HepG2 (cell line): ENCODE data around the gene UBE2M. TPM values are rescaled to one million over a fixed set of nuclear protein-coding genes. Genes with fewer than 3 reads are reported as not detected.

ENCODE experiments used
- HNRNPLL ChIP-seq: fragments of 200-400 bp; formaldehyde crosslinking; IDR thresholded peaks from 2 replicates; pipeline ENCODE4 v1.6.1; 2017; ENCODE audit warnings: mild to moderate bottlenecking, low read depth, low read length; ENCODE audit not compliant: poor library complexity, severe bottlenecking
- MBD4 ChIP-seq: IDR thresholded peaks from 2 replicates; pipeline ENCODE4 v1.6.1; 2012; ENCODE audit warnings: low read length, inconsistent platforms, borderline replicate concordance
- NCOR1 ChIP-seq: fragments of 200-600 bp; sonication (generic); IDR thresholded peaks from 2 replicates; pipeline ENCODE4 v1.7.0; 2017; ENCODE audit warnings: antibody characterized with exemption, low read length, borderline replicate concordance
- NFATC3 ChIP-seq: sonication (generic); formaldehyde crosslinking; IDR thresholded peaks from 2 replicates; pipeline ENCODE4 v1.5.1; 2020; ENCODE audit warnings: mild to moderate bottlenecking, missing genetic modification reagents
- PCBP2 ChIP-seq: fragments of 200-400 bp; formaldehyde crosslinking; optimal IDR thresholded peaks from 2 replicates; pipeline ENCODE3; 2018; ENCODE audit warnings: low read length, low read depth; ENCODE audit not compliant: poor library complexity, severe bottlenecking
- PHF5A ChIP-seq: IDR thresholded peaks from one replicate; pipeline ENCODE4 v1.6.1; 2018; ENCODE audit warnings: low read depth, missing genetic modification reagents; ENCODE audit not compliant: unreplicated experiment
- RAD21 ChIP-seq: fragments of 450-650 bp; formaldehyde crosslinking; IDR thresholded peaks from 2 replicates; pipeline ENCODE4 v1.5.0; 2020; ENCODE audit warnings: mild to moderate bottlenecking
- SNAI1 ChIP-seq: sonication (generic); formaldehyde crosslinking; IDR thresholded peaks from 2 replicates; pipeline ENCODE4 v1.5.0; 2020; ENCODE audit warnings: mild to moderate bottlenecking, missing genetic modification reagents, borderline replicate concordance
- ZNF264 ChIP-seq: sonication (generic); formaldehyde crosslinking; IDR thresholded peaks from 2 replicates; pipeline ENCODE4 v1.4.0; 2020; ENCODE audit warnings: missing genetic modification reagents
- ZNF280D ChIP-seq: sonication (generic); formaldehyde crosslinking; IDR thresholded peaks from 2 replicates; pipeline ENCODE4 v1.5.1; 2020; ENCODE audit warnings: mild to moderate bottlenecking, missing genetic modification reagents
- ZNF33A ChIP-seq: sonication (generic); formaldehyde crosslinking; IDR thresholded peaks from 2 replicates; pipeline ENCODE4 v1.5.1; 2020; ENCODE audit warnings: missing genetic modification reagents, mild to moderate bottlenecking, moderate library complexity, borderline replicate concordance
- ZNF350 ChIP-seq: sonication (generic); formaldehyde crosslinking; IDR thresholded peaks from 2 replicates; pipeline ENCODE4 v1.4.0; 2020; ENCODE audit warnings: mild to moderate bottlenecking, low read depth, missing genetic modification reagents, borderline replicate concordance
- ZNF567 ChIP-seq: sonication (generic); formaldehyde crosslinking; IDR thresholded peaks from 2 replicates; pipeline ENCODE4 v1.8.1; 2023; ENCODE audit warnings: mild to moderate bottlenecking, missing genetic modification reagents, borderline replicate concordance
- polyA plus RNA-seq, 8 experiments: library from polyadenylated mRNA; depleted of rRNA in 3 of 8; stranded (reverse) in 7 of 8; unstranded in 1 of 8; fragments of >200 nt; fragmentation: Illumina TruSeq in 4 of 8; extraction: Trizol in 4 of 8; gene quantifications; 2 replicates each; pipeline versions ENCODE4 v1.2.1 to v1.2.3, GENCODE V29; 2011 to 2016; ENCODE audit warnings: low read depth in 4 of 8, missing spikeins in 1 of 8, mixed read lengths in 1 of 8; ENCODE audit not compliant: insufficient read depth in 1 of 8
- total RNA-seq, 5 experiments: library from RNA; depleted of rRNA; stranded (reverse); fragments of >200 nt; fragmentation: Illumina TruSeq; extraction: Trizol; gene quantifications; 2 replicates each; pipeline ENCODE4 v1.2.3, GENCODE V29; 2016; ENCODE audit warnings: low read depth in 1 of 5
- TF ChIP-seq, protein P1 (sequence below), 2 experiments: sonication (generic) in 1 of 2; formaldehyde crosslinking in 1 of 2; IDR thresholded peaks; 2 replicates each; pipeline versions ENCODE4 v1.4.0 to v1.6.1; 2018 to 2020; ENCODE audit warnings: missing genetic modification reagents in 2 of 2, borderline replicate concordance in 1 of 2, low read depth in 1 of 2, mild to moderate bottlenecking in 1 of 2, missing biosample characterization in 1 of 2
- TF ChIP-seq, protein P2 (sequence below): sonication (generic); formaldehyde crosslinking; IDR thresholded peaks from 2 replicates; pipeline ENCODE4 v1.4.0; 2020; ENCODE audit warnings: missing genetic modification reagents
- TF ChIP-seq, protein P3 (sequence below): sonication (generic); formaldehyde crosslinking; IDR thresholded peaks from 2 replicates; pipeline ENCODE4 v1.5.0; 2020; ENCODE audit warnings: mild to moderate bottlenecking, missing genetic modification reagents, borderline replicate concordance

UBE2M gene
- total and polyA plus RNA-seq, 2 of the 13 experiments (the other 11 are each of a cell fraction or from before 2014, with no cell fraction given), result 36.2 to 50.3 TPM

- no peak for TF ChIP-seq PCBP2
- TF ChIP-seq, protein P1, sequence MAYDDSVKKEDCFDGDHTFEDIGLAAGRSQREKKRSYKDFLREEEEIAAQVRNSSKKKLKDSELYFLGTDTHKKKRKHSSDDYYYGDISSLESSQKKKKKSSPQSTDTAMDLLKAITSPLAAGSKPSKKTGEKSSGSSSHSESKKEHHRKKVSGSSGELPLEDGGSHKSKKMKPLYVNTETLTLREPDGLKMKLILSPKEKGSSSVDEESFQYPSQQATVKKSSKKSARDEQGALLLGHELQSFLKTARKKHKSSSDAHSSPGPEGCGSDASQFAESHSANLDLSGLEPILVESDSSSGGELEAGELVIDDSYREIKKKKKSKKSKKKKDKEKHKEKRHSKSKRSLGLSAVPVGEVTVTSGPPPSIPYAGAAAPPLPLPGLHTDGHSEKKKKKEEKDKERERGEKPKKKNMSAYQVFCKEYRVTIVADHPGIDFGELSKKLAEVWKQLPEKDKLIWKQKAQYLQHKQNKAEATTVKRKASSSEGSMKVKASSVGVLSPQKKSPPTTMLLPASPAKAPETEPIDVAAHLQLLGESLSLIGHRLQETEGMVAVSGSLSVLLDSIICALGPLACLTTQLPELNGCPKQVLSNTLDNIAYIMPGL (CRISPR knock-in tag; IDR thresholded peaks at IDR 0.05; ENCODE audit: borderline replicate concordance in 1 of 2, low read depth in 1 of 2), result peak; percentile 19 to 52; a peak in 1 of 4 replicates
- peak; percentile 33 for TF ChIP-seq PHF5A (CRISPR knock-in tag)
- no peak for TF ChIP-seq NCOR1
- TF ChIP-seq ZNF350, result peak; percentile 82; the same call in 1 of the 2 replicates
- TF ChIP-seq MBD4, result no peak
- peak; percentile 77 for TF ChIP-seq ZNF264 (CRISPR knock-in tag)
- no peak for TF ChIP-seq ZNF33A (CRISPR knock-in tag)
- TF ChIP-seq, protein P2, sequence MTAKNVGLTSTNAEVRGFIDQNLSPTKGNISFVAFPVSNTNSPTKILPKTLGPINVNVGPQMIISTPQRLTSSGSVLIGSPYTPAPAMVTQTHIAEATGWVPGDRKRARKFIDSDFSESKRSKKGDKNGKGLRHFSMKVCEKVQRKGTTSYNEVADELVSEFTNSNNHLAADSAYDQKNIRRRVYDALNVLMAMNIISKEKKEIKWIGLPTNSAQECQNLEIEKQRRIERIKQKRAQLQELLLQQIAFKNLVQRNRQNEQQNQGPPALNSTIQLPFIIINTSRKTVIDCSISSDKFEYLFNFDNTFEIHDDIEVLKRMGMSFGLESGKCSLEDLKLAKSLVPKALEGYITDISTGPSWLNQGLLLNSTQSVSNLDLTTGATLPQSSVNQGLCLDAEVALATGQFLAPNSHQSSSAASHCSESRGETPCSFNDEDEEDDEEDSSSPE, result 0 out of 2 replicates have a peak, but pooled peaks have one; percentile 26
- peak; percentile 35; the same call in 1 of the 2 replicates for TF ChIP-seq SNAI1 (CRISPR knock-in tag)
- TF ChIP-seq ZNF280D (CRISPR knock-in tag), result 0 out of 2 replicates have a peak, but pooled peaks have one; percentile 24
- peak; percentile 19; the same call in 1 of the 2 replicates for TF ChIP-seq NFATC3 (CRISPR knock-in tag)
- 0 out of 2 replicates have a peak, but pooled peaks have one; percentile 38 for TF ChIP-seq ZNF567
- TF ChIP-seq, protein P3, sequence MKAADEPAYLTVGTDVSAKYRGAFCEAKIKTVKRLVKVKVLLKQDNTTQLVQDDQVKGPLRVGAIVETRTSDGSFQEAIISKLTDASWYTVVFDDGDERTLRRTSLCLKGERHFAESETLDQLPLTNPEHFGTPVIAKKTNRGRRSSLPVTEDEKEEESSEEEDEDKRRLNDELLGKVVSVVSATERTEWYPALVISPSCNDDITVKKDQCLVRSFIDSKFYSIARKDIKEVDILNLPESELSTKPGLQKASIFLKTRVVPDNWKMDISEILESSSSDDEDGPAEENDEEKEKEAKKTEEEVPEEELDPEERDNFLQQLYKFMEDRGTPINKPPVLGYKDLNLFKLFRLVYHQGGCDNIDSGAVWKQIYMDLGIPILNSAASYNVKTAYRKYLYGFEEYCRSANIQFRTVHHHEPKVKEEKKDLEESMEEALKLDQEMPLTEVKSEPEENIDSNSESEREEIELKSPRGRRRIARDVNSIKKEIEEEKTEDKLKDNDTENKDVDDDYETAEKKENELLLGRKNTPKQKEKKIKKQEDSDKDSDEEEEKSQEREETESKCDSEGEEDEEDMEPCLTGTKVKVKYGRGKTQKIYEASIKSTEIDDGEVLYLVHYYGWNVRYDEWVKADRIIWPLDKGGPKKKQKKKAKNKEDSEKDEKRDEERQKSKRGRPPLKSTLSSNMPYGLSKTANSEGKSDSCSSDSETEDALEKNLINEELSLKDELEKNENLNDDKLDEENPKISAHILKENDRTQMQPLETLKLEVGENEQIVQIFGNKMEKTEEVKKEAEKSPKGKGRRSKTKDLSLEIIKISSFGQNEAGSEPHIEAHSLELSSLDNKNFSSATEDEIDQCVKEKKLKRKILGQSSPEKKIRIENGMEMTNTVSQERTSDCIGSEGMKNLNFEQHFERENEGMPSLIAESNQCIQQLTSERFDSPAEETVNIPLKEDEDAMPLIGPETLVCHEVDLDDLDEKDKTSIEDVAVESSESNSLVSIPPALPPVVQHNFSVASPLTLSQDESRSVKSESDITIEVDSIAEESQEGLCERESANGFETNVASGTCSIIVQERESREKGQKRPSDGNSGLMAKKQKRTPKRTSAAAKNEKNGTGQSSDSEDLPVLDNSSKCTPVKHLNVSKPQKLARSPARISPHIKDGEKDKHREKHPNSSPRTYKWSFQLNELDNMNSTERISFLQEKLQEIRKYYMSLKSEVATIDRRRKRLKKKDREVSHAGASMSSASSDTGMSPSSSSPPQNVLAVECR, result peak; percentile 84; the same call in 1 of the 2 replicates
- peak; percentile 77 for TF ChIP-seq HNRNPLL
- peak; percentile 46; the same call in 1 of the 2 replicates for TF ChIP-seq RAD21 (CRISPR knock-in tag)
Measured at GRCh38 chr19:58575183-58576041, 17.0 kb upstream of the UBE2M start (continued).
